HUES6 (cell line): ENCODE measurements around the gene KIAA0408.

Source experiments
- H3K27ac ChIP-seq: 2 replicates; pipeline ENCODE4 v1.7.0; 2013; ENCODE audit warnings: low read depth, mild to moderate bottlenecking, low read length, inconsistent platforms
- H3K27me3 ChIP-seq: 2 replicates; pipeline ENCODE4 v1.6.1; 2013; ENCODE audit warnings: low read length; ENCODE audit not compliant: control insufficient read depth, insufficient read depth
- H3K36me3 ChIP-seq: 2 replicates; pipeline ENCODE4 v1.6.1; 2013; ENCODE audit warnings: low read length; ENCODE audit not compliant: control insufficient read depth, insufficient read depth
- H3K4me1 ChIP-seq: 2 replicates; pipeline ENCODE4 v1.6.1; 2013; ENCODE audit warnings: low read length; ENCODE audit not compliant: control insufficient read depth, insufficient read depth
- H3K4me3 ChIP-seq: 2 replicates; pipeline ENCODE4 v1.5.1; 2013; ENCODE audit warnings: low read depth, low read length
- H3K9ac ChIP-seq: one replicate; pipeline ENCODE4 v1.6.1; 2013; ENCODE audit warnings: mild to moderate bottlenecking, low read length
- H3K9me3 ChIP-seq: 2 replicates; pipeline ENCODE4 v1.6.1; 2013; ENCODE audit warnings: low read depth, low read length; ENCODE audit not compliant: control insufficient read depth, insufficient read depth

KIAA0408 gene

GRCh38 chr6:127463056-127463455, 3.9 kb upstream of the KIAA0408 start:
- H3K9me3 ChIP-seq: no peaks in the 10 kb centered on the region
- H3K4me1 ChIP-seq: peaks cover 15% of the 10 kb centered on the region; the same call in 1 of the 2 replicates
- no peak overlapping the region for H3K4me3 ChIP-seq
- no peak overlapping the region for H3K9ac ChIP-seq
- H3K36me3 ChIP-seq: no peaks in the 10 kb centered on the region
- H3K27me3 ChIP-seq: no peaks in the 10 kb centered on the region
- no peak overlapping the region for H3K27ac ChIP-seq

- Histone ChIP-seq H3K9ac (no peak overlapping the region), H3K4me3 (no peak overlapping the region), H3K27ac (no peak overlapping the region), H3K36me3 (no peaks in the 10 kb centered on the region), H3K4me1 (peaks cover 22% of the 10 kb centered on the region; the same call in 1 of the 2 replicates), H3K9me3 (no peaks in the 10 kb centered on the region), H3K27me3 (no peaks in the 10 kb centered on the region)
Measured at GRCh38 chr6:127462376-127462775, 3.2 kb upstream of the KIAA0408 start.

GRCh38 chr6:127460465-127460864, 1.3 kb upstream of the KIAA0408 start:
- no peak overlapping the region for H3K9ac ChIP-seq
- no peak overlapping the region for H3K27ac ChIP-seq
- H3K9me3 ChIP-seq: no peaks in the 10 kb centered on the region
- no peaks in the 10 kb centered on the region for H3K27me3 ChIP-seq
- H3K36me3 ChIP-seq: no peaks in the 10 kb centered on the region
- no peak overlapping the region for H3K4me3 ChIP-seq
- peaks cover 27% of the 10 kb centered on the region; the same call in 1 of the 2 replicates for H3K4me1 ChIP-seq

- Histone ChIP-seq H3K4me3 (no peak overlapping the region), H3K27ac (no peak overlapping the region)
Measured at GRCh38 chr6:127458817-127459216, 372 bp downstream of the KIAA0408 start.

GRCh38 chr6:127458222-127458621, 967 bp downstream of the KIAA0408 start:
- Histone ChIP-seq H3K36me3 (no peaks in the 10 kb centered on the region), H3K4me1 (peaks cover 27% of the 10 kb centered on the region; the same call in 1 of the 2 replicates), H3K27ac (no peak overlapping the region), H3K9me3 (no peaks in the 10 kb centered on the region), H3K9ac (no peak overlapping the region), H3K27me3 (no peaks in the 10 kb centered on the region), H3K4me3 (no peak overlapping the region)

More at GRCh38 chr6:127458817-127459216, 372 bp downstream of the KIAA0408 start:
- Histone ChIP-seq H3K9me3 (no peaks in the 10 kb centered on the region), H3K27me3 (no peaks in the 10 kb centered on the region), H3K4me1 (peaks cover 27% of the 10 kb centered on the region; the same call in 1 of the 2 replicates), H3K9ac (no peak overlapping the region), H3K36me3 (no peaks in the 10 kb centered on the region)

- no peaks in the 10 kb centered on the region for H3K36me3 ChIP-seq
- H3K4me3 ChIP-seq: no peak overlapping the region; the same call in 1 of the 2 replicates
- H3K27me3 ChIP-seq: no peaks in the 10 kb centered on the region
- H3K9ac ChIP-seq: no peak overlapping the region
- H3K9me3 ChIP-seq: no peaks in the 10 kb centered on the region
- H3K4me1 ChIP-seq: peaks cover 27% of the 10 kb centered on the region; the same call in 1 of the 2 replicates
- no peak overlapping the region for H3K27ac ChIP-seq
Measured at GRCh38 chr6:127457456-127458064, 1.6 kb downstream of the KIAA0408 start.

- Histone ChIP-seq H3K27ac (no peak overlapping the region), H3K27me3 (no peaks in the 10 kb centered on the region), H3K9ac (no peak overlapping the region), H3K36me3 (no peaks in the 10 kb centered on the region), H3K9me3 (no peaks in the 10 kb centered on the region), H3K4me1 (peaks cover 27% of the 10 kb centered on the region; the same call in 1 of the 2 replicates), H3K4me3 (no peak overlapping the region)
Measured at GRCh38 chr6:127456465-127456864, 2.7 kb downstream of the KIAA0408 start.

- no peak overlapping the region for H3K4me3 ChIP-seq
- H3K9ac ChIP-seq: no peak overlapping the region
- H3K27me3 ChIP-seq: no peaks in the 10 kb centered on the region
- peaks cover 29% of the 10 kb centered on the region for H3K4me1 ChIP-seq
- H3K36me3 ChIP-seq: no peaks in the 10 kb centered on the region
- H3K9me3 ChIP-seq: no peaks in the 10 kb centered on the region
- H3K27ac ChIP-seq: no peak overlapping the region
Measured at GRCh38 chr6:127453845-127454619, 5.2 kb downstream of the KIAA0408 start.

GRCh38 chr6:127452803-127453202, 6.4 kb downstream of the KIAA0408 start:
- Histone ChIP-seq H3K9ac (no peak overlapping the region), H3K36me3 (no peaks in the 10 kb centered on the region), H3K27ac (no peak overlapping the region), H3K4me3 (no peak overlapping the region), H3K9me3 (no peaks in the 10 kb centered on the region), H3K4me1 (peaks cover 16% of the 10 kb centered on the region), H3K27me3 (no peaks in the 10 kb centered on the region)

- Histone ChIP-seq H3K36me3 (no peaks in the 10 kb centered on the region), H3K9ac (no peak overlapping the region), H3K4me3 (no peak overlapping the region), H3K27ac (no peak overlapping the region), H3K9me3 (no peaks in the 10 kb centered on the region), H3K27me3 (no peaks in the 10 kb centered on the region), H3K4me1 (peaks cover 7% of the 10 kb centered on the region)
Measured at GRCh38 chr6:127451388-127451787, 7.8 kb downstream of the KIAA0408 start.

GRCh38 chr6:127447780-127448179, 11.4 kb downstream of the KIAA0408 start:
- peaks cover 7% of the 10 kb centered on the region for H3K4me1 ChIP-seq
- H3K27ac ChIP-seq: no peak overlapping the region
- no peak overlapping the region for H3K4me3 ChIP-seq
- no peaks in the 10 kb centered on the region for H3K27me3 ChIP-seq
- H3K36me3 ChIP-seq: no peaks in the 10 kb centered on the region
- no peak overlapping the region for H3K9ac ChIP-seq
- no peaks in the 10 kb centered on the region for H3K9me3 ChIP-seq
